ENCODE measurements around the gene AMHR2. TPM values are rescaled to one million over a fixed set of nuclear protein-coding genes. Genes with fewer than 3 reads are reported as not detected.
"Not testable (repeated sequence)": the region's sequence is repeated elsewhere in the genome, so short reads cannot be mapped to it uniquely, and the experiment has no call there.

The AMHR2 gene
- total RNA-seq, 2 experiments from 2014 or later: not detected

GRCh38 chr12:53383258-53383657 lies 40.4 kb upstream of the AMHR2 start:
- ChIA-PET CTCF (interaction anchor here (0.6 to 7.3 kb wide), 6 partner anchors 29 to 94 kb away, joined by 3 to 82 read pairs (median 8); partner anchors contain the start of gene AAAS), POLR2A (no interaction called here)
- Mint-ChIP-seq H3K4me3 (peak overlapping the region; percentile 94), H3K27me3 (no peaks in the 10 kb centered on the region), H3K36me3 (peaks cover 52% of the 10 kb centered on the region), H3K4me1 (ENCODE audit: low read depth) (peaks cover 61% of the 10 kb centered on the region), H3K27ac (peak overlapping the region; percentile 97), H3K9me3 (no peaks in the 10 kb centered on the region)
- DNase-seq: no peak
- intact Hi-C loops (cut with micrococcal nuclease): no loop called here

GRCh38 chr12:53386381-53386780 lies 37.3 kb upstream of the AMHR2 start:
- peak overlapping the region; percentile 48 for H3K4me3 Mint-ChIP-seq
- DNase-seq; H3K9me3 Mint-ChIP-seq; H3K27me3 Mint-ChIP-seq; intact Hi-C loops (cut with micrococcal nuclease): not testable (repeated sequence)
- CTCF ChIA-PET: interaction anchor here (1.3 to 3.9 kb wide), 2 partner anchors 33 to 35 kb away, joined by 6 to 19 read pairs; no protein-coding TSS in a partner anchor
- peak overlapping the region; percentile 45 for H3K27ac Mint-ChIP-seq
- H3K4me1 Mint-ChIP-seq (ENCODE audit: low read depth): peaks cover 79% of the 10 kb centered on the region
- H3K36me3 Mint-ChIP-seq: peaks cover 56% of the 10 kb centered on the region
- POLR2A ChIA-PET: interaction anchor here (0.9 kb wide), 1 partner anchor 13 kb away, joined by 4 read pairs; no protein-coding TSS in a partner anchor

- DNase-seq: no peak
- intact Hi-C loops (cut with micrococcal nuclease): no loop called here
- Mint-ChIP-seq H3K27me3 (no peaks in the 10 kb centered on the region), H3K4me1 (ENCODE audit: low read depth) (peaks cover 59% of the 10 kb centered on the region), H3K4me3 (no peak overlapping the region), H3K36me3 (peaks cover 30% of the 10 kb centered on the region), H3K27ac (no peak overlapping the region), H3K9me3 (no peaks in the 10 kb centered on the region)
- CTCF ChIA-PET: interaction anchor here (0.7 to 2.2 kb wide), 3 partner anchors 37 to 44 kb away, joined by 3 to 7 read pairs (median 3); no protein-coding TSS in a partner anchor
- POLR2A ChIA-PET: no interaction called here
Observed at GRCh38 chr12:53388932-53389331, 34.7 kb upstream of the AMHR2 start.

- POLR2A ChIA-PET: no interaction called here
- CTCF ChIA-PET: interaction anchor here (0.8 to 1.3 kb wide), 4 partner anchors 32 to 350 kb away, joined by 3 read pairs; no protein-coding TSS in a partner anchor
- Mint-ChIP-seq H3K4me1 (ENCODE audit: low read depth) (peaks cover 53% of the 10 kb centered on the region), H3K9me3 (no peaks in the 10 kb centered on the region), H3K27me3 (no peaks in the 10 kb centered on the region), H3K36me3 (peaks cover 24% of the 10 kb centered on the region), H3K27ac (no peak overlapping the region), H3K4me3 (peak overlapping the region; percentile 4)
- intact Hi-C loops (cut with micrococcal nuclease): no loop called here
- no peak for DNase-seq
Observed at GRCh38 chr12:53389702-53390101, 34.0 kb upstream of the AMHR2 start.

GRCh38 chr12:53391724-53392123 lies 31.9 kb upstream of the AMHR2 start:
- ChIA-PET POLR2A (no interaction called here), CTCF (no interaction called here)
- Mint-ChIP-seq H3K9me3 (no peaks in the 10 kb centered on the region), H3K27me3 (no peaks in the 10 kb centered on the region), H3K4me3 (no peak overlapping the region), H3K27ac (no peak overlapping the region), H3K4me1 (ENCODE audit: low read depth) (peaks cover 45% of the 10 kb centered on the region), H3K36me3 (peaks cover 17% of the 10 kb centered on the region)
- intact Hi-C loops (cut with micrococcal nuclease): no loop called here
- no peak for DNase-seq

- ChIA-PET CTCF (no interaction called here), POLR2A (interaction anchor here (0.6 kb wide), 1 partner anchor 199 kb away, joined by 4 read pairs; no protein-coding TSS in a partner anchor)
- Mint-ChIP-seq H3K27ac (peak overlapping the region; percentile 23), H3K36me3 (peaks cover 10% of the 10 kb centered on the region), H3K4me3 (no peak overlapping the region), H3K4me1 (ENCODE audit: low read depth) (peaks cover 16% of the 10 kb centered on the region), H3K9me3 (no peaks in the 10 kb centered on the region), H3K27me3 (no peaks in the 10 kb centered on the region)
- DNase-seq: no peak
- intact Hi-C loops (cut with micrococcal nuclease): no loop called here
Observed at GRCh38 chr12:53399896-53400295, 23.8 kb upstream of the AMHR2 start.

GRCh38 chr12:53402351-53402750 lies 21.3 kb upstream of the AMHR2 start:
- POLR2A ChIA-PET; H3K9me3 Mint-ChIP-seq; H3K27ac Mint-ChIP-seq; intact Hi-C loops (cut with micrococcal nuclease); H3K4me1 Mint-ChIP-seq (ENCODE audit: low read depth); H3K27me3 Mint-ChIP-seq; H3K4me3 Mint-ChIP-seq; DNase-seq: not testable (repeated sequence)
- H3K36me3 Mint-ChIP-seq: peaks cover 15% of the 10 kb centered on the region
- CTCF ChIA-PET: interaction anchor here (1.1 to 1.2 kb wide), 3 partner anchors 50 to 107 kb away, joined by 3 to 4 read pairs (median 4); no protein-coding TSS in a partner anchor

- Mint-ChIP-seq H3K36me3 (peaks cover 15% of the 10 kb centered on the region), H3K9me3 (no peaks in the 10 kb centered on the region), H3K27ac (no peak overlapping the region), H3K27me3 (no peaks in the 10 kb centered on the region), H3K4me3 (no peak overlapping the region), H3K4me1 (ENCODE audit: low read depth) (peaks cover 7% of the 10 kb centered on the region)
- ChIA-PET POLR2A (no interaction called here), CTCF (interaction anchor here (1.2 kb wide), 1 partner anchor 50 kb away, joined by 4 read pairs; no protein-coding TSS in a partner anchor)
- intact Hi-C loops (cut with micrococcal nuclease): no loop called here
- DNase-seq: no peak
Observed at GRCh38 chr12:53402871-53403270, 20.8 kb upstream of the AMHR2 start.

GRCh38 chr12:53410951-53411350 lies 12.7 kb upstream of the AMHR2 start:
- ChIA-PET POLR2A (interaction anchor here (1.0 kb wide), 1 partner anchor 229 kb away, joined by 5 read pairs; no protein-coding TSS in a partner anchor), CTCF (interaction anchor here (0.8 to 3.4 kb wide), 2 partner anchors 10 to 58 kb away, joined by 3 to 20 read pairs; no protein-coding TSS in a partner anchor)
- DNase-seq: no peak
- intact Hi-C loops (cut with micrococcal nuclease): no loop called here
- Mint-ChIP-seq H3K4me3 (no peak overlapping the region), H3K9me3 (no peaks in the 10 kb centered on the region), H3K27ac (no peak overlapping the region), H3K4me1 (ENCODE audit: low read depth) (peaks cover 29% of the 10 kb centered on the region), H3K27me3 (no peaks in the 10 kb centered on the region), H3K36me3 (peaks cover 34% of the 10 kb centered on the region)

GRCh38 chr12:53413485-53414204 lies 10.0 kb upstream of the AMHR2 start:
- peak overlapping the region; percentile 61 for H3K27ac Mint-ChIP-seq
- no peaks in the 10 kb centered on the region for H3K27me3 Mint-ChIP-seq
- H3K4me1 Mint-ChIP-seq (ENCODE audit: low read depth): peaks cover 46% of the 10 kb centered on the region
- intact Hi-C loops (cut with micrococcal nuclease): no loop called here
- no peaks in the 10 kb centered on the region for H3K9me3 Mint-ChIP-seq
- ChIA-PET POLR2A (interaction anchor here (0.5 kb wide), 1 partner anchor 18 kb away, joined by 3 read pairs; no protein-coding TSS in a partner anchor), CTCF (interaction anchor here (1.0 to 5.9 kb wide), 3 partner anchors 32 to 89 kb away, joined by 3 to 52 read pairs (median 3); no protein-coding TSS in a partner anchor)
- no peak overlapping the region for H3K4me3 Mint-ChIP-seq
- H3K36me3 Mint-ChIP-seq: peaks cover 28% of the 10 kb centered on the region
- DNase-seq: no peak

- intact Hi-C loops (cut with micrococcal nuclease): no loop called here
- ChIA-PET POLR2A (interaction anchor here (0.7 kb wide), 1 partner anchor 18 kb away, joined by 3 read pairs; no protein-coding TSS in a partner anchor), CTCF (interaction anchor here (0.6 to 5.9 kb wide), 2 partner anchors 63 to 90 kb away, joined by 3 to 52 read pairs; no protein-coding TSS in a partner anchor)
- H3K36me3 Mint-ChIP-seq: peaks cover 22% of the 10 kb centered on the region
- peaks cover 54% of the 10 kb centered on the region for H3K4me1 Mint-ChIP-seq (ENCODE audit: low read depth)
- no peaks in the 10 kb centered on the region for H3K9me3 Mint-ChIP-seq
- DNase-seq: no peak
- H3K27me3 Mint-ChIP-seq: no peaks in the 10 kb centered on the region
- no peak overlapping the region for H3K4me3 Mint-ChIP-seq
- H3K27ac Mint-ChIP-seq: no peak overlapping the region
Observed at GRCh38 chr12:53414756-53415417, 8.8 kb upstream of the AMHR2 start.
